NCI-H748 treated with DMSO at 0.1 percent for 48 hours (cell line): Measurements from ENCODE around the gene OR5AC2.
A peak's percentile ranks its signal among the peaks of the same experiment; 100 is the strongest.

Experiments used
- DNase-seq: peaks from one replicate; lab custom pipeline; 2025; lab: John Stamatoyannopoulos, UW

OR5AC2 gene, protein sequence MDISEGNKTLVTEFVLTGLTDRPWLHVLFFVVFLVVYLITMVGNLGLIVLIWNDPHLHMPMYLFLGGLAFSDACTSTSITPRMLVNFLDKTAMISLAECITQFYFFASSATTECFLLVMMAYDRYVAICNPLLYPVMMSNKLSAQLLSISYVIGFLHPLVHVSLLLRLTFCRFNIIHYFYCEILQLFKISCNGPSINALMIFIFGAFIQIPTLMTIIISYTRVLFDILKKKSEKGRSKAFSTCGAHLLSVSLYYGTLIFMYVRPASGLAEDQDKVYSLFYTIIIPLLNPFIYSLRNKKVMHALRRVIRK

DNA sequence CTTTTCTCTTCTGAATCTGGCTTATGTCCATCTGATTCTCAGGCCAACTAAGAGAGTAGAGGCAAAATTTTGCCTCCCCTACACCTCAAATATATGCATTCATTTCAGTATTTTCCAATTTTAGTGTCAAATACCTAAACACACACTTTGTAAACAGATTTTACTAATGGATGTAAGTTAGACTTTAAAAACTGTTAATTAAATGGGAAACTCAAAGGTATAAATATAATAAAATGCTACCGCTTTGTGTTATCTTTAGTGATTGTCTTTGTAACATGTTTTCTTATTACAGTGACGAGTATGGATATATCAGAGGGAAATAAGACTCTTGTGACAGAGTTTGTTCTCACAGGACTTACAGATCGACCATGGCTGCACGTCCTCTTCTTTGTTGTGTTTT, at the start of gene OR5AC2:
TSS of gene OR5AC2 (plus strand) at position 301 of the 400 bp plus-strand sequence. CDS start at position 301, 0 bp downstream.
- no peak for DNase-seq

DNA sequence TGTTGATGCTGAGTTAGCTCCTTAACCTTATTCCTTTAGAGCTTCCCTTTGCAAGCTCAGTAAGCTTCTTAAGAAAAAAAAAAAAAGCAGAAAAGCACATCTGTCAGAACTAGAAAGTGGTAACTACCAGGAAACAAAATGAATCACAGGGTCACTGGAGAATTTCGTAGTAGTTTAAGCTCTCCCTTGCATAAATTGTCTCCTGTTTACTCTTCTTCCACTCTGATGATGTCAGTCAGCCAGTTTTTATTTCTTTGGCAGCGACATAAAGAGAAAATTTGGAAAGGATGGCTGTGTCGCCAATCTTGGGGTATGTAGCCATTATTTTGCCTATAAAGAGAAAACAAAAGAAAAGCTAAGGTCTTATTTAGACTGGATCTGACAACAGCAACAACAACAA, 48.7 kb upstream of the OR5AC2 start:
- no peak for DNase-seq

DNA sequence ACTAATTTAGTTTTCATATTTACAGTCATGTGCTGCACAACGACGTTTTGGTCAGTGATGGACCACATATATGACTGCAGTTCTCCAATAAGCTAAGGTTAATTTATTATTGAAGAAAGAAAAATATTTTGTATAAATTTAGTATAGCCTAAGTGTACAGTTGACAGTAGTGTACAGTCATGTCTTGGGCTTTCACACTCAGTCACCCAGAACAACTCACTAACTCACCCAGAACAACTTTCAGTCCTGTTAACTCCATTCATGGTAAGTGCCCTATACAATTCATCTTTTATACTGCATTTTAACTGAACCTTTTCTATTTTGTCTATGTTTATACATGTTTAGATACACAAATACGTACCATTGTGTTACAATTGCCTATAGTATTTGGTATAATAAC, 48.1 kb upstream of the OR5AC2 start:
- no peak for DNase-seq

DNA sequence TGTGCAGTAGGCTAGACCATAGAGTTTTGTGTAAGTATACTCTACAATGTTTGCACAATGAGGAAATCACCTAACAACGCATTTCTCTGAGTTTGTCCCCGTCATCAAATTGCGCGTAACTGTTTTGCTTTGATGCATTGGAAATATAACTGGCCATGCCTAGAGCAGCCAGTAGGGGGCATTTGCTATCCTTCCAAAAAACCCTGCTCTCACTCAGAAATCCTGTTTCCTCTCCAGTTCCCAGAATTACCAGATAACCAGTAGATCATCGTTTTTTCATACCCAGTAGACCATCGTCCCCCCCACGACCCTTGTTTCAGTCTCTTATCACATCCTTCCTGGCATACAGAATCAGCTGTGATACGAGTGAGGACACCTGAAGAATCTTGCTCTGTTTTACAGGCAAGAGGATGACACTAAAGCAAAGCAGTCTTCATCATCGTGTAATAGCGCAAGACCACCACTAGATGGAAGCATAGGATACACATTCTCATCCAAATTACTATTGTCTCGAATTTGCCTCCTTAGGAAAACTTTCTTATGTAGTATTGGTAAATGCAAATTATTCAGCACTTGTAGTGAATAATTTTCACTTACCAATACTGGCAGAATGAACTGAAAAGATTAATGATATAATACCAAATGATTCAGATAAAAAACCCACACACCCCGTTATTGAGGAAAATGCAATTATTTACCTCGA, 47.5 kb upstream of the OR5AC2 start:
- DNase-seq, result peak; percentile 77

DNA sequence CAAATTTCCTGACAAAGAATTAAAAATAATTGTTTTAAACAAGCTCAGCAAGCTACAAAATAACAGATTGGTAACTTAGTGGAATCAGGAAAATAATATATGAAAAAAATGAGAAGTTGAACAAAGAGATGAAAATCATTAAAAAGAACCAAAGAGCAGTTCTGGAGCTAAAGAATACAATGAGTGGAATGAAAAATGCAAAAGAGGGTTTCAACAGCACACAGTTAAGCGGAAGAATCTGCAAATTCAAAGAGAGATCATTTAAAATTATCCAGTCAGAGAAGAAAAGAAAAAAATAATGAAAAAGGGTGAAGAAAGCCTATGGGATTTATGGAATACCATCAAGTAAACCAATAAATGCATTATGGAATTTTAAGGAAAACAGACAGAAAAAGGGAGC, 45.6 kb upstream of the OR5AC2 start:
- DNase-seq, result no peak

DNA sequence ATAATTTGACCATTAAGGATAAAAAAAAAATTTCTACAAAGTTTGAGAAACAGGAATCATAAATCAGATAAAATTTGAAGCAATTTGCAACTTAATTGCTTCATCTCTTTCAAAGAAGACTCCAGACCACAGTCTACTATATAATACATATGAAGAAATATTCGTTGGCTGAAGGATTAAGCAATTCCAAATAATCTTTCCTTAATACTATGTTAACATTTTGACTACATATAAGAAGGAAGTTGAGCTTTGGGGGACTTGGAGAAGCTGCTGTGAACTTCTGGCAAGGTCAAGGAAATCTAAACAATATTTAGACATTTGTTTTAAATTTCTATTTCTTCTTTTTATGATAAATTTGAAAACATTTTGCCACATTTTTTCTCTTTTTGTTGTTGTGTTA, 38.4 kb upstream of the OR5AC2 start:
- DNase-seq, result no peak

DNA sequence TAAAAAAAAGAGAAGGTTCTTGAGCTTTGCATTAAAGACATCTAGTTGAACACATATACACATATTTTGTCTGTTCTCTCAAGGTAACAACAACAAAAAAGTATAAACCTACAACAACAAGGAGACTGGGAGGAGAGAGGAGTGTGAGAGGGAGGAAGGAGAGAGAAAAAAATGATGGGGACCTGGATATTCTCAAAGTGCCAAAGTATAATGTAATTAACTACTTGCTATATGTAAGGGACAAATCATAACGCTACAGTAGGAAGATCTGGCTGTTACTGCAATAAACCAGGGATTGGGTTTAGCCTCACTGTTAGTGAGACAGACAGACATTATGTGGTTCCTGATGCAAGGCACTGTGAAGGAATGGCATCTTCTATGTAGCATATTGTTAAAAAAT, 37.7 kb upstream of the OR5AC2 start:
- DNase-seq, result no peak

DNA sequence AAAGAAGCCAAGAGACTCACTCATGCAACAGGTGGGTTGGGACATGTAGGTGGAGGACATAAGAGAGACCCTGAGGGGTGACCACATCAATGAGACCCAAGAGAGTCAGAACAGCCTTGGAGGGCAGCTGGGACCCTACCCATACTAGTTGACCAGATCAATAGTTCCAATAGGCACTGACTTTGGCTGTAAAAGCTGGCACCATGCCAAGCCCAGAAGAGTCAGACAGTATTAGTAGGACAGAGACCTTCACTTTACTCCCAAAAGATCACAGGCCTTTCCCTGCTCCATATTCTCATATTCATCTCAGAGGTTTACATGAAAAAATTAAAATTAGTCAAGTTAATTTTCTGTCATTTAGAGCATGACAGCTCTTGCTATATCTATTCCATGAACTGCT, 30.9 kb upstream of the OR5AC2 start:
- no peak for DNase-seq

DNA sequence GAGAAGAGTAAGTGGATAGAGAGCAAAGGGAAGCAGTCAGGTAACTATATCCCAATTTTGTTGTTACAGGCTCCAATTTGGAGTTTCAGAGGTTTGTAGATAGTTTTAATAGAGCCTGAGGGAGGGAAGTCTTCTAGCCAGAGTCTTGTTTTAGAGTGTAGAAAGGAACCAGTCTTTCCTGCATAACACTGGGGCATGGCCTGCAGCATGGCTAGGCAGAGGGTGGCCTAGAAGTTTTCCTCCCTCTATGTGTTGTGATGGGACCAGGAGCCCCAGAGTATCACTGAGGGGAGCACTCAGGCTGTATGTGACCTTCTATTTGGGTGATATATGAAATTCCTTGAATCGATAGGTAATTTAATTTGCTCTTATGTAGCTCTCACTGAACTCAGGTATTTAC, 29.3 kb upstream of the OR5AC2 start:
- DNase-seq, result no peak

DNA sequence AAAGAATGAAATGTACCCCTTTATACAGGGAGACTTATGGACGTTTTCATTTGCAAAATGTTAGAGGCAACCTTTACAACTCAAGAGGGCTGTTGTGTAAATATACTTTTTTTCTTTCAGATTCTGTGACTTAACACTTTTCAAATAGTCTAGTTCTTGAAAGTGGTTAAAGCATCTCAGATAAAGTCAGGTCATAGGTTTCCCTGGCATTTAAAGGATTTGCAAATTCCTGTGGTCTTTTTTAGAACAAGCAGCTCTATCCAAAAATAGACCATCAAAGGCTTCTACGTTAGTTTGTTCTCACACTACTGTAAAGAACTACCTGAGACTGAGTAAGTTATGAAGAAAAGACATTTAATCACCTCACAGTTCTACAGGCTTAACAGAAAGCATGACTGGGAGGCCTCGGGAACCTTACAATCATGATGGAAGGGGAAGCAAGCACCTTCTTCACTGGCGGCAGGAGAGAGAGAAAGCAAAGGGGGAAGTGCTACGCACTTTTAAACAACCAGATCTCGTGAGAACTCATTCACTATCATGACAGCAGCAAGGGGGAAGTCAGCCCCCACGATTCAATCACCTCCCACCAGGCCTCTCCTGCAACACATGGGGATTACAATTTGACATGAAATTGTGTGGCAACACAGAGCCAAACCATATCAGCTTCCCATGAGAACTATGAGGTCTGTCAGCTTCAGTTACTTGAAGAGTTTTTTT, 28.6 kb upstream of the OR5AC2 start:
- DNase-seq, result no peak

DNA sequence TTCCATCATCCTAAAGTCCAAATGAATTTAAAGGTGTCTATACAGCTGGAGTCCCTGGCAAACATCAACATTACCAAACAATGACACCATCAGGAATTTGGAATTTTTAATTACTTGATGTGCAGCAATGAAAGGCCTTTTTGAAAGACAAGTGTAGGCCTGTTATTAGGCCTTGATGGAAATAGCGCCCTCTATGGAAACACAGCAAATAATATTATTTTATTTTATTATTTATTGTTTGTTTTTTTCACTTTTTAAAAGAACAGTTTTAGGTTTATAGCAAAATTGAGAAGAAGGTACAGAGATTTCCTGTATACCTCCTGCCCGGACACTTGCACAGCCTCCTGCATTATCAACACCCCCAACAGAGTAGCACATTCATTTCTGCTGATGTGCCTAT, 18.1 kb upstream of the OR5AC2 start:
- DNase-seq, result no peak

DNA sequence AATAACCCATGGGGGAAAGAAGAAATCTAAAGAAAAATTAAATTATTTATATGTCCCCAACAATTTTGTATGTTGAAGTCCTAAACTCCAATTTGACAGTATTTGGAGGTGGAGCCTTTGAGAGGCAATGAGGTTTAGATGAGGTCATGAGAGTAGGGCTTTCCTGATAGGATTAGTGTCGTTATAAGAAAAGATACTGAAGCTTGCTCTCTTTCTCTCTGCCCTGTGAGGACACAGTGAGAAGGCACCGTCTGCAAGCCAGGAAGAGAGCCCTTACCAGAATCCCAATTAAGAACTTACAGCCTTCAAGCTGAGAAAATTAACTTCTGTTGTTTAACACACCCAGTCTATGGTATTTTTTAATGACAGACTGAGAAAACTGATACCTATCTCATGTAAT, 16.1 kb upstream of the OR5AC2 start:
- no peak for DNase-seq

DNA sequence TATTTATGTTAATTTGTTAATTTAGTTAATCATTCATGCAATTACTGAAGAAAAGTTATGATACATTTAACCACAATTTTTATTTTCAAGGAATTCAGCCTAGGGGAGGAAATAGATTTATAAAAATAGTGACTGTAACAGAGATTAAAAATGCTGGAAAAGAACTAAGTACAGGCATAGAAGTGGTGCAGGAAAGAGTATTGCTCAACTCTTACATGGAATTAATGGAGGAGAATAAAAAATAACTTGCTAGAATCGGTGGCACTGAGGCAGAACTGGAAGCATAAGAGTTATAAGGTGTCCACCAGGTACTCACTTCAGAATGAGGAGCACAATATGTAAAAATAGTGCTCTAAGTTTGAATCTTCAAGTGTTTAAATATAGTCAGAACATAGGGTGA, 13.5 kb upstream of the OR5AC2 start:
- no peak for DNase-seq

DNA sequence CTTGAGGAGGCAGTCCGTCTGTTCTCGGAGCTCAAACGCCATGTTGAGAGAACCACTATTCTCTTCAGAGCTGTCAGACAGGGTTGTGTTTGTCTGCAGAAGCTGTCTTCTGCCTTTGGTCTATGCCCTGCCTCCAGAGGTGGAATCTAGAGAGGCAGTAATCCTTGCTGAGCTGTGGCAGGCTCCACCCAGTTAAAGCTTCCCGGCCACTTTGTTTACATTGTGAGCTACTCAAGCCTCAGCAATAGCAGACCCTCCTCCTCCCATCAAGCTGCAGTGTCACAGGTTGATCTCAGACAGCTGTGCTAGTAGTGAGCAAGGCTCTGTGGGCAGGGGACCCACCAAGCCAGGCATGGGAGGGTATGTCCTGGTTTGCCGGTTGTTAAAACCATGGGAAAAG, 8.9 kb downstream of the OR5AC2 start:
- DNase-seq, result no peak

DNA sequence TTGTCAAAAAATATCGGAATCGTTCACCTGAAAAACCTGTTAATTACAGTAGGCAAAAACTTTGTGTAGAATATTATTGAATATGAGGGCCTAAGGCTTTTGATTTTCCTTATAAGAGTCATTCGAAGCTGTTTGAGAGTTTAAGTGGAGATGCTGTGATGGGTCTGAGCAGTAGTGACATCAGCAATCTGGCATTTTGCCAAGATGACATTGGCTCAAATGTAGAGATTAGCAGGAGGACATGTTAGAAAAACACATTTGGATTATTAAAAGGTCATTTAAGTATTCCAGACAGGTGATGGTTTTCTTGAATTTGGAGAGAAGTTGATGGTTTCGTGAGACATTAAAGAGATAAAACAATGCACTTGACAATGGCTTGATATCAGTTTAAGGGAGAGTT, 12.9 kb downstream of the OR5AC2 start:
- DNase-seq, result no peak

DNA sequence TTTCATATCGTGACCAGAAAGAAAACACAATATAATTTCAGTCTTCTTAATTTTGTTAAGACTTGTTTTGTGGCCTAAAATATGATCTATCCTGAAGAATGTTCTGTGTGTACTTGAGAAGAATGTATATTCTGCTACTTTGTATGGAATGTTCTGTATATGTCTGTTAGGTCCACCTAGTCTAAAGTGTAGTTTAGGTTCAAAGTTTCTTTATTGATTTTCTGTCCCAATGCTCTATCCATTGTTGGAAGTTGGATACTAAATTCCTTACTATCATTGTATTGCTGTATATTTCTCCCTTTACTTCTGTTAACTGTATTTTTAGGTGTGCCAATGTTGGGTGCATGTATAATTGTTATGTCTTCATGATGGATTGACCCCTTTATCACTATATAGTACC, 21.2 kb downstream of the OR5AC2 start:
- DNase-seq, result no peak

DNA sequence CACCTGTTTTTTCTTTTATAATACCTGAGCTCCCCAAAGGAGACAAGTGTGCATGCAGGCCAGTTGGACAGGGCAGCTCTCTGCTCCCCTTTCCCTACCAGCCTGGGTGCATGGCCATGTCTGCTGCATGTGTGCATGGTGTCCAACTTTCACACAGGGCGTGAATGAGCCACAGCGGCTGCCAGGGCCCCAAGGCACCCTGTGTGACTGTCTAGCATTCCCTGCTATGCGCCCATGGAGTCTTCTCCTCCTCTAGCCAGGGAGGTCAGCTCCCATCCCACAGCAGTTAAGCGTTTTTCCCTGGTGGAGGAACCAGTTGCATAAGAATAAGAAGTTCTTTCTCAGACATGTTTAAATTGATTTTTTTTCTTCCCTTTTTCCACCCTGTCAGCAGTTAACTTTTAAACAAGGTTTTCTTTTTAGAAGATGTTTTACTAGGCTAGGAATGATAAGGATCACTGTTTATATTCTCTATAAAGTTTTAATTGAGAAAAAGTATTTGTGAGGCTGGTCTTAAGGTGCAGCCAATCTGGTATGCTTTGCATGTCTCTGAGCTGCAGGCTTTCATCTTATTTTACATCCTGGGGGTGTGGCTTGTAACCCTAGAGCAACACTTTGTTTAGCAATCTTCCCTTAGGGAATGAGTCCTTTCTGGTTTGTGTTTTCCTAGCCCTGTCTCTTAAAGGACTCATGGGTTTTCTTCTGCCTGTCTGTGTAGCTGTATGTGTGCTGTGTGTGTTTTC, 23.0 kb downstream of the OR5AC2 start:
- DNase-seq, result no peak

DNA sequence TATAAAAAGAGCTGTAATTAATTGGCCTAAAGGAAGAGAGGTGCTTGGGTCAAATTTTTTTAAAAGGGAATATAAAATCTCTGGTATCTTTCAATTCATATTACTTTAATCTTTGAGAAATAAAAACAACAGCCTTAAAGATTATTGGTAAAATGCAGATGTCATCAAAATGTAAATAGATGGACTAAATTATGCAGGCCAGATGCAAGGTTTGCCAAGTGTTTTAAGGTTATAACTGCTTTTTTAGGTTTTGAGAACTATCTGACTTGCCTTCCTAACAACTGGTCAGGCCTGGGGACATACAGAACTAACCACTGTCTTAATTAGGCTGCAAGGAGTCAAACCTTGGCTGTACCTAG, 23.6 kb downstream of the OR5AC2 start:
- DNase-seq, result no peak

DNA sequence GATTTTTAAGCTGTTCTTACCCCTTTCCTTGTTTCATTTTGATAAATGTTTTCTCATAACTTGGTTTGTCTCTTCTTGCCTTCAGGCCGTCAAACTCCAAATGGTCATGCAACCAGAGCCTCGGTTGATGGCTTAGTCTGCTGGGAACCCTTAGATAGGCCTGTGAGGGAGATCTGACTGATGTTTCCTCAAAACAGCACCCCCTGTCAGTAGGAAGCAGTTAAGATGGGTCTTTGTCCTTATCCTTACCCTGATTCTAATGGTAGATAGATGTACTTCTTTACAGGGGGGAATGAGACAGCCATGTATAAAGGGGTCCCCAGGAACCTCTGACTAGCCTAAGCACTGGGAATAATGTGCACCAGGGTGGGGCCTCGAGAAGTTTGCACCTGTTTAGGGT, 27.3 kb downstream of the OR5AC2 start:
- DNase-seq, result no peak

DNA sequence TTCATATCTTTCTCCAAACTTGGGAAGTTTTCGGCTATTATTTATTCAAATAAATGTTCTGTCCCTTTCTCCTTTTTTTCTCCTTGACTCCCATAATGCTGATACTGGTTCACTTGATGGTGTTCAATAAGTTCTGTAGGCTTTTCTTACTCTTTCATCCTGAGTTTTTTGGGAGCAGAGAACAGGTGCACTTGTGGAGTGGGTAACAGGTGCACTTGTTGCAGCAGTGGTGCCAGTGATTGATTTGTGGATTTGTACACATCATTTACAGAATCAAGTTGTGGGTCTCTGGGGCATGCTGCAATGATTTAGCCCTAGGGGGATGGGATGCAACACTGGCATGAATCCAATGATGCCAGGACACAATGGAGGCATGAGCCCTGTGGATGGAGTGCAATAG, 28.7 kb downstream of the OR5AC2 start:
- no peak for DNase-seq

DNA sequence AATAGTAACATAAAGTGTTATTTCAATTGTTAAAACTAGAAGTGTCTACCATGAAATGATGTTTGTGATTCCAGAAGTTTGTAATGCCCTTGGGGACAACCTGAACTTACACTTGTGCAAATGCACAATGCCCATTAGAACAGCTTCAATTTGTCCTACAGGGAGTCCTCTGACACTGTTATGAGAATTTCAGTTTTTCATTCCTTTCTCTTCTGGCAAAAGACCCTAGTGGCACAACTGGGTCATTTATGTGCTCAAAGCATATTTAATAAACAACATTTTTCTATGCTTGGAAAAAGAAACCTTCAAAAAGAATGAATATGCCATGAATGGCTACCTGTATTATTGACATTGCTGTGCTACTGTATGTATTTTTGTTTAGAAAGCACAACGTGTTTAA, 43.4 kb downstream of the OR5AC2 start, which contains the start of gene OR5H1:
TSS of gene OR5H1 (plus strand) at position 301 of the 400 bp plus-strand sequence. CDS start 1,977 bp downstream, outside the sequence.
- no peak for DNase-seq

DNA sequence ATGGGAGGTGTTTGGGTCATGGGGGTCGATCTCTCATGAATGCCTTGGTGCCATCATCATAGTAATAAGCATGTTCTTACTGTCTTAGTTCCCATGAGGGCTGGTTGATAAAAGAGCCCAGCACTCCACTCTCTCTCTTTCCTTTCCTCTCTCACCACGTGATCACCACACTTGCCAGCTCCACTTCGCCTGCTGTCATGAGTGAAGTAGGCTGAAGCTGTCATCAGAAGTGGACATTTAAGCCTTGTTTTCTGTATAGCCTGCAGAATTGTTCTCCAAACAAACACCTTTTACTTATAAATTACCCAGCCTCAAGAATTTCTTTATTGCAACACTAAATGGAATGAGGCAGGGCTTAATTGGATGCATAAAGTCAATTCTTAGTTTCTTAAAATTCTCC, 49.7 kb downstream of the OR5AC2 start:
- DNase-seq, result no peak
